GM13976 (cell line): ENCODE results near the gene RGS6.

Experiments
- DNase-seq: peaks from one replicate; pipeline ENCODE4 v3.0.0; 2012; ENCODE audit warnings: low spot score
- in situ Hi-C: fragments of 300-500 bp; cut with MboI; formaldehyde crosslinking; loops from one replicate; pipeline ENCODE4 v1.12.0; 2022; ENCODE audit warnings: low sequenced_read_pairs, mixed read lengths, inconsistent platforms; ENCODE audit not compliant: unreplicated experiment
- TF ChIP-seq, protein P1 (sequence below): IDR thresholded peaks from 2 replicates; pipeline ENCODE4 v1.5.1; 2012; ENCODE audit warnings: borderline replicate concordance, mild to moderate bottlenecking; ENCODE audit not compliant: insufficient read depth; ENCODE audit errors: extremely low read depth, missing control alignments, control extremely low read depth

RGS6 gene

GRCh38 chr14:72420749-72421474 lies 488.7 kb downstream of the RGS6 start:
- TF ChIP-seq, protein P1, sequence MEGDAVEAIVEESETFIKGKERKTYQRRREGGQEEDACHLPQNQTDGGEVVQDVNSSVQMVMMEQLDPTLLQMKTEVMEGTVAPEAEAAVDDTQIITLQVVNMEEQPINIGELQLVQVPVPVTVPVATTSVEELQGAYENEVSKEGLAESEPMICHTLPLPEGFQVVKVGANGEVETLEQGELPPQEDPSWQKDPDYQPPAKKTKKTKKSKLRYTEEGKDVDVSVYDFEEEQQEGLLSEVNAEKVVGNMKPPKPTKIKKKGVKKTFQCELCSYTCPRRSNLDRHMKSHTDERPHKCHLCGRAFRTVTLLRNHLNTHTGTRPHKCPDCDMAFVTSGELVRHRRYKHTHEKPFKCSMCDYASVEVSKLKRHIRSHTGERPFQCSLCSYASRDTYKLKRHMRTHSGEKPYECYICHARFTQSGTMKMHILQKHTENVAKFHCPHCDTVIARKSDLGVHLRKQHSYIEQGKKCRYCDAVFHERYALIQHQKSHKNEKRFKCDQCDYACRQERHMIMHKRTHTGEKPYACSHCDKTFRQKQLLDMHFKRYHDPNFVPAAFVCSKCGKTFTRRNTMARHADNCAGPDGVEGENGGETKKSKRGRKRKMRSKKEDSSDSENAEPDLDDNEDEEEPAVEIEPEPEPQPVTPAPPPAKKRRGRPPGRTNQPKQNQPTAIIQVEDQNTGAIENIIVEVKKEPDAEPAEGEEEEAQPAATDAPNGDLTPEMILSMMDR, result peak; percentile 87
- DNase-seq, result peak; percentile 72
- in situ Hi-C loops, result no loop called here

DNA sequence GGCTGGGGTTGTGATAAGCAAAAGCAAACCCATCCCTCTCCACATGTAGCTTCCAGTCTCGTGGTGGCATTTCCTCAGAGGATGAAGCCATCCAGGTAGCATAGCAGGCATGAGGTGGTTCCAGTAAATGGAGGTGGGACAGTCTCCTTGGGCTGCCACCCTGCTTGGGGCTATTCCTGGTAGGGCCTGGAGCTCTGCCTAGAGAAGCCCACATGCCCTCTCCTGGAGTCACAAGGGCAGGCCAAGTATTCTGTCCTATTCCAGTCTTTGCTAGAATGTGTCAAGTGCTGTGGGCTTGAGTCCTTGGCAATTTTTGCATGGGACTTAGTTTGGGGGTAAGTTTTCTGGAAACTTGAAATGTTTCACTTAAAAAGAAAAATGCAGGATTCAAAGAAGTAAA lies 491.7 kb downstream of the RGS6 start:
- in situ Hi-C loops, result no loop called here
- no peak for DNase-seq
- TF ChIP-seq, protein P1, result no peak

DNA sequence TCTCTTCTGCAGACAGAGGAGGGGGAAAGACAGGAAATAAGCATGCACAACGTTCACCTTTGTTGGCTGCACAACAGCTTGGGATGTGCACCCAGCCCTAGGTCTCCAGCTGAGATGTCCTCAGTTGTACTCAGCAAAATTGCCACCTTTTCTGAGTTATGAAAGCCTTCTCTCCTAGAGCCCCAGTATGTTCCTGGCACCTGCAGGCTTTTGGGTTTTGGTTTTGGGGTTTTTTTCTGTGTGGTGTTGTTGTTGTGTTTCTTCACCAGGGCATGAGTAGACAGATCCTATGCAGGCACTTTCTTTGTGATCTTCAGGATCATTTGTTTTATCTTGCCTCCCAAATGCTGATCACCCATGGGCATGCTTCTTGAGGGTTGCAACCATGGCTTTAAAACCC lies 498.2 kb downstream of the RGS6 start:
- in situ Hi-C loops, result no loop called here
- no peak for DNase-seq
- TF ChIP-seq, protein P1, result no peak

GRCh38 chr14:72432748-72433147 lies 500.5 kb downstream of the RGS6 start:
- no peak for DNase-seq
- in situ Hi-C loops, result no loop called here
- TF ChIP-seq, protein P1, result no peak

- in situ Hi-C loops, result no loop called here
- TF ChIP-seq, protein P1, result no peak
- no peak for DNase-seq
Measured at GRCh38 chr14:72433511-72433910, 501.3 kb downstream of the RGS6 start.

DNA sequence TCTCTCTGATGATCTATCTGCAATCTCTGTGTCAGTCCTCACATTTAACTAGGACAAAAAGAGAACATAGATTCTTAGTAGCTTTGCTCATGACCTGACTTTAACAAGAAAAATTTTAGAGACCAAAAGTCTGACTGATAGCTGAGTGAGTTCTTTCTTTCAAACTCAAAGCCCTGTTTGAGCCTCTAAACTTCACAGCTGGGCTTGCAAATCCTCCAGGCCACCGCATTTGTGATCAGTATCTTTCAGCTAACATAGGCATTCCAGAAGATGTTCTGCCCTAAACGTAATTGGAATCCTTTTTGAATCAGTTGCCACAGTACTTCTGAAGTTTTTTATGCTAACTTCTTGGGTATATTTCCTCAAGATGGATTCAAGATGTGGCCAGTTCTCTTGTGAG lies 502.6 kb downstream of the RGS6 start:
- no peak for DNase-seq
- in situ Hi-C loops, result no loop called here
- TF ChIP-seq, protein P1, result no peak
